HG03342 (cell line): Measurements from ENCODE around the gene NPIPB2.

Experiments
- ATAC-seq: cut with Tn5 transposase; IDR thresholded peaks from one replicate; pipeline ENCODE4 v1.9.1; 2021; ENCODE audit warnings: mild to moderate bottlenecking, moderate library complexity; ENCODE audit not compliant: unreplicated experiment

NPIPB2 gene

GRCh38 chr16:11907160-11907970, 34.5 kb downstream of the NPIPB2 start:
- no peak for ATAC-seq

- no peak for ATAC-seq
These were observed 37.9 kb downstream of the NPIPB2 start for GRCh38 chr16:11903906-11904305.

- ATAC-seq, result no peak
These were observed 40.8 kb downstream of the NPIPB2 start for GRCh38 chr16:11901091-11901490.

GRCh38 chr16:11896486-11897176, 45.2 kb downstream of the NPIPB2 start:
- ATAC-seq, result no peak

- ATAC-seq, result no peak
These were observed 48.3 kb downstream of the NPIPB2 start for GRCh38 chr16:11893571-11893970.

- no peak for ATAC-seq
These were observed 49.1 kb downstream of the NPIPB2 start for GRCh38 chr16:11892761-11893160.

- no peak for ATAC-seq
These were observed 51.4 kb downstream of the NPIPB2 start for GRCh38 chr16:11890231-11890965.

- no peak for ATAC-seq
These were observed 55.0 kb downstream of the NPIPB2 start for GRCh38 chr16:11886881-11887280.

GRCh38 chr16:11884035-11884434, 57.8 kb downstream of the NPIPB2 start:
- ATAC-seq, result no peak

- no peak for ATAC-seq
These were observed 61.8 kb downstream of the NPIPB2 start for GRCh38 chr16:11880007-11880406.

- ATAC-seq, result no peak
These were observed 64.5 kb downstream of the NPIPB2 start for GRCh38 chr16:11877374-11877773.
